ENCODE results near the gene TNIP2.
"Not testable (repeated sequence)": the region's sequence is repeated elsewhere in the genome, so short reads cannot be mapped to it uniquely, and the experiment has no call there.

The TNIP2 gene

DNA sequence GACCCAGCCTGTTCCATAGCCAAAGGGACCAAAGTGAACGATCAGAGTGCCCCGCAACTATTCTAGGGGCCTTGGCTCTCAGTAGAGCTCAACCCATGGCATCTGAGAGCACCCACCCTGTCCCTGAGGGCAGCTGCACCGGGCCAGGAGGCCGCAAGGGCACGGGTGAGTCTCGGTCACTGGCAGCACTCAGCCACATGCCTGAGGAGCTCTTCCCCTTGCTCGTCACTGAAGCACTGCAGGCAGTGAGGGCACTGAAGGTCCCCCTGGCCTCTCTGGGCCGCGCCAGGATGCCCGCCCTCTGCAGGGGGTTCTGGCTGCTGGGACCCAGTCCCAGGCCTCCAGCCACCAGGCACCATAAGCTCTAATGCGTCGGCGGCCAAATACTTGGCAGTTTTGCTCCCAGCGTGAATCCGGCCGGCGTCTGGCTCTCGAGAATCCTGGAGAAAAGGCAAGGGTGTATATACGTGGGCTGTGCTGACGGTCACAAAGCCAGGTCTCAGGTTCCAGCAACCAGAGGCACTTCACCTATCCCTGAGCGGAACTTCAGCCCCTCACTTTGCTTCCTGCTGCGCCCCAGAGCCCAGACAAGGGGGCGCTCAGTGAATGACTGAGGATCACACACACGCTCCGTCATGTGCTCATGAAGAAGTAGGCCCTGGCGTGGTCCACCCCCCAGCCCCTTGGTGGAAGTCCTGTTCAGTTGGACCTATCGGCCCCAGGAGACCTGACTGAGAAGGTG, 13.9 kb downstream of the TNIP2 start:
- H2BK15ac ChIP-seq (ENCODE audit: low read depth, poor library complexity, severe bottlenecking) = no peak overlapping the region
- H2BK120ac ChIP-seq (ENCODE audit: low read depth, low read length) = no peak overlapping the region
- H2AK5ac ChIP-seq (ENCODE audit: low read length, severe bottlenecking) = peak overlapping the region; percentile 30
- peak overlapping the region; percentile 31 for H4K91ac ChIP-seq (ENCODE audit: low read length)
- H3K9ac ChIP-seq (ENCODE audit: low read length) = no peak overlapping the region
- no peak overlapping the region for H3K27ac ChIP-seq (ENCODE audit: low read length, poor library complexity, severe bottlenecking)
- H3K4me2 ChIP-seq (ENCODE audit: low read length, poor library complexity, severe bottlenecking) = no peak overlapping the region
- H2AFZ ChIP-seq (ENCODE audit: low read depth, low read length) = no peak overlapping the region
- no peak overlapping the region for H3K4ac ChIP-seq (ENCODE audit: low read depth in 1 of 2, low read length in 2 of 2)
- no peak overlapping the region for H4K8ac ChIP-seq (ENCODE audit: low read length)
- no peak overlapping the region for H3K4me3 ChIP-seq (ENCODE audit: insufficient read depth in 1 of 2, low read depth in 1 of 2, low read length in 2 of 2)
- H3K4me1 ChIP-seq (ENCODE audit: control insufficient read depth, insufficient read depth, low read depth, low read length) = peaks cover 29% of the 10 kb centered on the region
- no peak overlapping the region for H2BK5ac ChIP-seq (ENCODE audit: low read depth, low read length, poor library complexity, severe bottlenecking)
- no peaks in the 10 kb centered on the region for H3K9me3 ChIP-seq (ENCODE audit: control insufficient read depth, low read length)
- no peak for DNase-seq
- H2BK12ac ChIP-seq (ENCODE audit: low read length in 2 of 2) = no peak overlapping the region
- no peaks in the 10 kb centered on the region for H3K27me3 ChIP-seq (ENCODE audit: control insufficient read depth in 1 of 2, insufficient read depth in 1 of 2, low read length in 2 of 2)
- H3K14ac ChIP-seq (ENCODE audit: low read length in 2 of 2) = no peak overlapping the region
- H3K23ac ChIP-seq (ENCODE audit: low read length in 2 of 2) = no peak overlapping the region
- no peak overlapping the region for H3K18ac ChIP-seq (ENCODE audit: low read depth in 1 of 2, low read length in 2 of 2)
- peaks cover 55 to 60% of the 10 kb centered on the region in 2 experiments for H3K36me3 ChIP-seq (ENCODE audit: control insufficient read depth in 1 of 2, insufficient read depth in 2 of 2, low read depth in 1 of 2, low read length in 2 of 2)
- H3K79me1 ChIP-seq (replicated peaks; ENCODE audit: low read length, poor library complexity, severe bottlenecking) = peaks cover 28% of the 10 kb centered on the region
- 95% methylated on average over 27 of the region's 27 CpGs for WGBS

DNA sequence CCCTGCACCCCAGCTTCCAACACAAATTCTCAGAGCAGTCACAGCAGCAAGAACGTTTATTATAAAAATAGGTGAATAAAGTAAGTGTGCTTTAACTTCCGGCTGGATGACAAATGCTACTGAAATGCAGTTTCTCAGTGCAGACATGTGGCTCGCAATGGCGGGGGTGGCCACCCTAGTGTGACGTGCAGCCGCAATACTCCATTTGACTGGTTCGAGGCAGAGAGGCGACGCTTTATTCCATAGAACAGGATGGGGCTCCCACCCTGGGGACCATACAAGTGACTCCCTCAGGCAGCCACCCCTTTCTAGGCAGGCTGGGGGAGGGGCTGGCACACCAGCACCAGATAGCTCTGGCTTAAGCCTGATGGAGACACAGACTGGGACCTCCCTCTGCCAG, 14.5 kb downstream of the TNIP2 start:
- peak overlapping the region; percentile 51 for H3K27ac ChIP-seq (ENCODE audit: low read length, poor library complexity, severe bottlenecking)
- H2AK5ac ChIP-seq (ENCODE audit: low read length, severe bottlenecking) = no peak overlapping the region
- H3K4ac ChIP-seq (ENCODE audit: low read depth in 1 of 2, low read length in 2 of 2) = no peak overlapping the region
- DNase-seq = no peak
- no peak overlapping the region for H2AFZ ChIP-seq (ENCODE audit: low read depth, low read length)
- H3K4me1 ChIP-seq (ENCODE audit: control insufficient read depth, insufficient read depth, low read depth, low read length) = peaks cover 25% of the 10 kb centered on the region
- peaks cover 24% of the 10 kb centered on the region for H3K79me1 ChIP-seq (replicated peaks; ENCODE audit: low read length, poor library complexity, severe bottlenecking)
- no peak overlapping the region for H4K91ac ChIP-seq (ENCODE audit: low read length)
- no peak overlapping the region for H2BK12ac ChIP-seq (ENCODE audit: low read length in 2 of 2)
- H2BK120ac ChIP-seq (ENCODE audit: low read depth, low read length) = no peak overlapping the region
- H3K4me2 ChIP-seq (ENCODE audit: low read length, poor library complexity, severe bottlenecking) = no peak overlapping the region
- H4K8ac ChIP-seq (ENCODE audit: low read length) = no peak overlapping the region
- no peak overlapping the region for H2BK5ac ChIP-seq (ENCODE audit: low read depth, low read length, poor library complexity, severe bottlenecking)
- no peak overlapping the region for H3K9ac ChIP-seq (ENCODE audit: low read length)
- no peak overlapping the region for H3K23ac ChIP-seq (ENCODE audit: low read length in 2 of 2)
- WGBS = 74% methylated on average over 9 of the region's 9 CpGs
- no peak overlapping the region for H3K18ac ChIP-seq (ENCODE audit: low read depth in 1 of 2, low read length in 2 of 2)
- H3K9me3 ChIP-seq (ENCODE audit: control insufficient read depth, low read length) = peaks cover 2% of the 10 kb centered on the region
- no peaks in the 10 kb centered on the region for H3K27me3 ChIP-seq (ENCODE audit: control insufficient read depth in 1 of 2, insufficient read depth in 1 of 2, low read length in 2 of 2)
- no peak overlapping the region for H2BK15ac ChIP-seq (ENCODE audit: low read depth, poor library complexity, severe bottlenecking)
- peaks cover 48 to 54% of the 10 kb centered on the region in 2 experiments for H3K36me3 ChIP-seq (ENCODE audit: control insufficient read depth in 1 of 2, insufficient read depth in 2 of 2, low read depth in 1 of 2, low read length in 2 of 2)
- H3K14ac ChIP-seq (ENCODE audit: low read length in 2 of 2) = no peak overlapping the region
- no peak overlapping the region for H3K4me3 ChIP-seq (ENCODE audit: insufficient read depth in 1 of 2, low read depth in 1 of 2, low read length in 2 of 2)

DNA sequence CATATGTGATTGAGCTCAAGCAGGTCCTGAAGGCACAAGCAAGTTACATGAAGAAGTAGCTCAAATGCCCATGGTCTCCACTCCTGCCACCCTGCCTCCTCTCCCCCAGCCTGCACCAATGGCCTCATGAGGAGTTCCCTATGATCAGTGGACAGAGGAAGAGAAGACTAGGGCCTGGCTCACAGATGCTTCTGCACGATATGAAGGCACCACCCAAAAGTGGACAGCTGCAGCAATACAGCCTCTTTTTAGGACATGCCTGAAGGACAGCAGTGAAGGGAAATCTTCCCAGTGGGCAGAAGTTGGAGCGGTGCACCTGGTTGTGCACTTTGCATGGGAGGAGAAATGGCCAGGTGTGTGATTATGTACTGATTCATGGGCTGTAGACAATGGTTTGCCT, 17.8 kb downstream of the TNIP2 start:
- not testable (repeated sequence) for H3K4ac ChIP-seq (ENCODE audit: low read depth in 1 of 2, low read length in 2 of 2); H4K91ac ChIP-seq (ENCODE audit: low read length); H3K23ac ChIP-seq (ENCODE audit: low read length in 2 of 2); H2BK5ac ChIP-seq (ENCODE audit: low read depth, low read length, poor library complexity, severe bottlenecking); H3K18ac ChIP-seq (ENCODE audit: low read depth in 1 of 2, low read length in 2 of 2); H3K4me2 ChIP-seq (ENCODE audit: low read length, poor library complexity, severe bottlenecking); H2AK5ac ChIP-seq (ENCODE audit: low read length, severe bottlenecking); H2BK15ac ChIP-seq (ENCODE audit: low read depth, poor library complexity, severe bottlenecking); H3K14ac ChIP-seq (ENCODE audit: low read length in 2 of 2); H3K4me3 ChIP-seq (ENCODE audit: insufficient read depth in 1 of 2, low read depth in 1 of 2, low read length in 2 of 2); H3K9ac ChIP-seq (ENCODE audit: low read length); H2BK120ac ChIP-seq (ENCODE audit: low read depth, low read length); DNase-seq; H3K27me3 ChIP-seq (ENCODE audit: control insufficient read depth in 1 of 2, insufficient read depth in 1 of 2, low read length in 2 of 2); H2BK12ac ChIP-seq (ENCODE audit: low read length in 2 of 2); H4K8ac ChIP-seq (ENCODE audit: low read length); H3K27ac ChIP-seq (ENCODE audit: low read length, poor library complexity, severe bottlenecking); H2AFZ ChIP-seq (ENCODE audit: low read depth, low read length)
- WGBS = 96% methylated on average over 2 of the region's 2 CpGs
- peaks cover 18% of the 10 kb centered on the region for H3K4me1 ChIP-seq (ENCODE audit: control insufficient read depth, insufficient read depth, low read depth, low read length)
- peaks cover 11% of the 10 kb centered on the region for H3K9me3 ChIP-seq (ENCODE audit: control insufficient read depth, low read length)
- H3K36me3 ChIP-seq (ENCODE audit: control insufficient read depth in 1 of 2, insufficient read depth in 2 of 2, low read depth in 1 of 2, low read length in 2 of 2) = peaks cover 21 to 38% of the 10 kb centered on the region in 2 experiments
- H3K79me1 ChIP-seq (replicated peaks; ENCODE audit: low read length, poor library complexity, severe bottlenecking) = peaks cover 13% of the 10 kb centered on the region

DNA sequence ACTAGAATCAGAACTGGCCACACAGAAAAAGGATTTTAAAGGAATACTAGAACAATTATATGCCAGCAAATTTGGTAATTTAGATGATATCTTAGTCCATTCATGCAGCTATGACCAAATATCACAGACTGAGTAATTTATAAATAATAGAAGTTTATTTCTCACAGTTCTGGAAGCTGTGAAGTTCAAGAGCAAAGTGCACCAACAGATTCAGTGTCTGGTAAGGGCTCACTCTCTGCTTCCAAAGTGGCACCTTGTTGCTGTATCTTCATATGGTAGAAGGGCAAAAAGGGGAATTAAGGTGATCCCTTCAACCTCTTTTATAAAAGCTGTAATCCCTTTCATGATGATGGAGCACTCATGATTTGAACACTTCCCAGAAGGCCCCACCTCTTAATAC, 20.3 kb downstream of the TNIP2 start:
- Histone ChIP-seq H3K36me3 (ENCODE audit: control insufficient read depth in 1 of 2, insufficient read depth in 2 of 2, low read depth in 1 of 2, low read length in 2 of 2) (peaks cover 28 to 43% of the 10 kb centered on the region in 2 experiments), H2BK12ac (ENCODE audit: low read length in 2 of 2) (no peak overlapping the region), H3K4me3 (ENCODE audit: insufficient read depth in 1 of 2, low read depth in 1 of 2, low read length in 2 of 2) (no peak overlapping the region), H3K4me1 (ENCODE audit: control insufficient read depth, insufficient read depth, low read depth, low read length) (peaks cover 5% of the 10 kb centered on the region), H3K14ac (ENCODE audit: low read length in 2 of 2) (no peak overlapping the region), H2AK5ac (ENCODE audit: low read length, severe bottlenecking) (no peak overlapping the region), H2AFZ (ENCODE audit: low read depth, low read length) (no peak overlapping the region), H3K4me2 (ENCODE audit: low read length, poor library complexity, severe bottlenecking) (no peak overlapping the region), H4K91ac (ENCODE audit: low read length) (no peak overlapping the region), H3K23ac (ENCODE audit: low read length in 2 of 2) (no peak overlapping the region), H2BK120ac (ENCODE audit: low read depth, low read length) (no peak overlapping the region), H4K8ac (ENCODE audit: low read length) (no peak overlapping the region), H2BK15ac (ENCODE audit: low read depth, poor library complexity, severe bottlenecking) (no peak overlapping the region), H3K27ac (ENCODE audit: low read length, poor library complexity, severe bottlenecking) (no peak overlapping the region), H3K9me3 (ENCODE audit: control insufficient read depth, low read length) (peaks cover 11% of the 10 kb centered on the region), H3K4ac (ENCODE audit: low read depth in 1 of 2, low read length in 2 of 2) (no peak overlapping the region), H3K9ac (ENCODE audit: low read length) (no peak overlapping the region), H3K18ac (ENCODE audit: low read depth in 1 of 2, low read length in 2 of 2) (no peak overlapping the region), H3K79me1 (replicated peaks; ENCODE audit: low read length, poor library complexity, severe bottlenecking) (peaks cover 7% of the 10 kb centered on the region), H2BK5ac (ENCODE audit: low read depth, low read length, poor library complexity, severe bottlenecking) (no peak overlapping the region), H3K27me3 (ENCODE audit: control insufficient read depth in 1 of 2, insufficient read depth in 1 of 2, low read length in 2 of 2) (no peaks in the 10 kb centered on the region)
- no peak for DNase-seq
